Heart right ventricle (tissue), 16 donors: Measurements from ENCODE around the gene SYTL1. TPM values are rescaled to one million over a fixed set of nuclear protein-coding genes. Genes with fewer than 3 reads are reported as not detected.

Experiments
- ATAC-seq, 8 donors: fragments of 200-7000 bp; cut with Tn5 transposase; one replicate each; pipeline ENCODE4 v1.9.1; 2020; ENCODE audit warnings: mild to moderate bottlenecking in 8 of 8, moderate library complexity in 8 of 8, moderate number of reproducible peaks in 1 of 8
- DNase-seq, 2 donors: peaks; one replicate each; pipeline ENCODE4 v3.0.0-alpha.2; 2020
- H3K27ac ChIP-seq, 10 donors: fragments of 200-600 bp; sonication (generic) in 2 of 10; one replicate each; pipeline versions ENCODE4 v1.5.0 to v1.8.0; 2020 to 2022; ENCODE audit warnings: mild to moderate bottlenecking in 3 of 10
- H3K27me3 ChIP-seq, 7 donors: fragments of 200-600 bp; one replicate each; pipeline ENCODE4 v1.8.0; 2021 to 2022; ENCODE audit warnings: mild to moderate bottlenecking in 2 of 7
- H3K36me3 ChIP-seq, 9 donors: fragments of 200-600 bp; sonication (generic) in 1 of 9; one replicate each; pipeline versions ENCODE4 v1.5.0 to v1.8.0; 2020 to 2022; ENCODE audit warnings: mild to moderate bottlenecking in 2 of 9
- H3K4me1 ChIP-seq, 9 donors: fragments of 200-600 bp; sonication (generic) in 1 of 9; one replicate each; pipeline versions ENCODE4 v1.5.0 to v1.8.0; 2020 to 2022; ENCODE audit warnings: mild to moderate bottlenecking in 4 of 9
- H3K4me3 ChIP-seq, 10 donors: fragments of 200-600 bp; sonication (generic) in 2 of 10; one replicate each; pipeline versions ENCODE4 v1.5.0 to v1.8.0; 2020 to 2022; ENCODE audit warnings: mild to moderate bottlenecking in 7 of 10, moderate library complexity in 2 of 10
- H3K9me3 ChIP-seq, 11 donors: fragments of 200-600 bp in 10 of 11; sonication (generic) in 2 of 11; one replicate each; pipeline versions ENCODE4 v1.5.0 to v1.8.0; 2013 to 2022; ENCODE audit warnings: mild to moderate bottlenecking in 2 of 11, control low read depth in 1 of 11, moderate library complexity in 1 of 11
- WGBS, 2 donors: extraction: QIAGEN DNeasy Blood & Tissue Kit; methylation state at CpG; one replicate each; pipeline ENCODE4 v1.1.7; 2013; ENCODE audit warnings: inconsistent platforms in 1 of 2; 5-methylcytosine and 5-hydroxymethylcytosine counted together
- intact Hi-C, 10 donors: fragments of 100-400 bp; cut with DNase I; formaldehyde crosslinking; loops; one replicate each; pipeline versions ENCODE4 v1.11.1 to v1.14.2; 2022
- polyA plus RNA-seq, 2 donors: library from polyadenylated mRNA; stranded (reverse); fragments of 200-250 nt; gene quantifications; one replicate each; pipeline ENCODE4 v1.2.3, GENCODE V29; 2013
- total RNA-seq, 10 donors: library from RNA; stranded (reverse); fragmentation: NEBNext Ultra II Directional in 3 of 10; extraction: Animal tissue kit (Norgen Biotek cat#: 25700) in 3 of 10; gene quantifications; one replicate each; pipeline versions ENCODE4 v1.2.1 to v1.2.4, GENCODE V29; 2021 to 2023
- TF ChIP-seq, protein P1 (sequence below), 9 donors: fragments of 200-600 bp; sonication (generic) in 2 of 9; IDR thresholded peaks; one replicate each; pipeline versions ENCODE4 v1.5.0 to v1.8.0; 2021 to 2022; ENCODE audit warnings: antibody characterized with exemption in 9 of 9, mild to moderate bottlenecking in 5 of 9, moderate library complexity in 1 of 9
- donor health status: Arrhythmogenic right ventricular cardiomyopathy.
- donor health status: ischemic (EF 13 %, LVEDD 7.1; RV severe dilation, severe dysfunction).
- donor health status: healthy with polysubstance abuse.
- donor health status: DM: no; HTN: yes; CAD: no.
- donor health status: DM: no; HTN: no; CAD: no.
- donor health status: ischemic (EF 25% LVEDD 6.9; RV normal size, moderate dysfunction).
- donor health status: ischemic (EF 25% LVEDD 5.7; RV mildly dilated, moderate dysfunction).
- donor health status: healthy.
- donor health status: DM: yes; HTN: yes; CAD: no.
- donor health status: Ischemic cardiomyopathy.
- donor health status: ischemic (EF 35%, LVEDD 5.7; RV mildly dilated, moderate dysfunction).
- donor health status: nonischemic (EF 11% LVEDD 7.7; RV severe dilation, severe dysfunction).
- donor health status: DM: yes; HTN: yes; CAD: no.
- donor health status: PGD.
- donor health status: ischemic (EF 29% LVEDD 5.4; RV normal size, mild dysfunction).
- donor health status: nonischemic (EF 23%, LVEDD 6.1; RV moderate dilation, normal function).

The SYTL1 gene
- total and polyA plus RNA-seq, 12 donors = 0.30 to 4.3 (median 0.68) TPM

DNA sequence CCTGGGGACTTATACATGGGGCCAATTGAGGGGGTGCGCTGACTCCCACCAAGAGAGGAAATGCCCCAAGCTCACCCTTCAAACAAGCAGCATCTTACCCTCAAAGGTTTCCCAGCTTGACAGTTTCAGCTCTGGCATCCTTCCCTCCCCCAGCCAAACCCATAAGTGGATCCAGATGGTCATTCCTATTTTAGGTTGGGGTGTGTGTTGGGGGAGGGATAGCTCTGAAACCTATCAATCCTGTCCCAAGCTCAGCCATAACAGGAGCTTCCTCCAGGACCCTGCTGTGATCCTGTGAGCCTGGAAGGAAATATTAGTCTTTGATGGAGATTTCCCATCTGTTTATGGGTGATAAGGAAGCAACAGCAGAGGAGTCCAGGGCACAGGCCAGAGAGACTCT is 23.2 kb upstream of the SYTL1 start:
- intact Hi-C loops = no loop called here
- Histone ChIP-seq H3K36me3 (peaks cover 0 to under 1% (median 0%) of the 10 kb centered on the region in 9 donors), H3K4me3 (no peak overlapping the region), H3K9me3 (no peaks in the 10 kb centered on the region), H3K27me3 (no peaks in the 10 kb centered on the region), H3K27ac (no peak overlapping the region), H3K4me1 (peaks cover 0 to 24% (median 14%) of the 10 kb centered on the region in 9 donors)
- 59 to 65% methylated on average over 1 of the region's 1 CpG for WGBS, 2 donors
- TF ChIP-seq, protein P1, sequence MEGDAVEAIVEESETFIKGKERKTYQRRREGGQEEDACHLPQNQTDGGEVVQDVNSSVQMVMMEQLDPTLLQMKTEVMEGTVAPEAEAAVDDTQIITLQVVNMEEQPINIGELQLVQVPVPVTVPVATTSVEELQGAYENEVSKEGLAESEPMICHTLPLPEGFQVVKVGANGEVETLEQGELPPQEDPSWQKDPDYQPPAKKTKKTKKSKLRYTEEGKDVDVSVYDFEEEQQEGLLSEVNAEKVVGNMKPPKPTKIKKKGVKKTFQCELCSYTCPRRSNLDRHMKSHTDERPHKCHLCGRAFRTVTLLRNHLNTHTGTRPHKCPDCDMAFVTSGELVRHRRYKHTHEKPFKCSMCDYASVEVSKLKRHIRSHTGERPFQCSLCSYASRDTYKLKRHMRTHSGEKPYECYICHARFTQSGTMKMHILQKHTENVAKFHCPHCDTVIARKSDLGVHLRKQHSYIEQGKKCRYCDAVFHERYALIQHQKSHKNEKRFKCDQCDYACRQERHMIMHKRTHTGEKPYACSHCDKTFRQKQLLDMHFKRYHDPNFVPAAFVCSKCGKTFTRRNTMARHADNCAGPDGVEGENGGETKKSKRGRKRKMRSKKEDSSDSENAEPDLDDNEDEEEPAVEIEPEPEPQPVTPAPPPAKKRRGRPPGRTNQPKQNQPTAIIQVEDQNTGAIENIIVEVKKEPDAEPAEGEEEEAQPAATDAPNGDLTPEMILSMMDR (IDR thresholded peaks at IDR 0.05) = no peak
- DNase-seq (no peak), ATAC-seq (no peak)

DNA sequence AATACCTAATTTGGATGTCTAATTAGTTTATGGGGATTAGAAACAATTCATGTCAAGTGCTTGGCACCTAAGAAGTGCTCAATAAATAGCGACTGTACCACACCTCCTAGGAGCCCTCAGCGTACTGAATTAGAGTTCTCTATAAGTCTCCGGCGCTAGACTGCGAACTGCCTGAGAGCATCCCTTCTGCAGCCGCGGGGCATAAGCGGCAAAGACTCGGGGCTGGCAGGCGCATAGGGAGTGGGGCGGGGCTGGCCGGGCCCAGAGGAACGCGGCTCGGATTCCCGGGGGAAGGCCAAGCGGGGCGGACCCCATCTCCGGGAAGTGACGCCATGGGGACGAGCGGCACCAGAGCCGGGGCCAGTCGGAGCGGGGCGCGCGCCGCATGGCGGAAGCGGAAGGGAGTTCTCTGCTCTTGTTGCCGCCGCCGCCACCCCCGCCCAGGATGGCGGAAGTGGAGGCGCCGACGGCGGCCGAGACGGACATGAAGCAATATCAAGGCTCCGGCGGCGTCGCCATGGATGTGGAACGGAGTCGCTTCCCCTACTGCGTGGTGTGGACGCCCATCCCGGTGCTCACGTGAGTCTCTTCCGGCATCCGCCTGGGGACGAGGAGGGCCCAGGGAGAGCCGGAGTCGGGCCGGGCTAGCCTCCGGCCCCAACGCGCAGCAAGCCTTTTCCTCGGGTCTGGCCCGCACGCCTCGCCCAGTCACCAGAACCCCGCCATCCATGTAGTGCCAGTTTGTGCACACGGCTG is 19.8 kb upstream of the SYTL1 start, which contains the start of gene TMEM222:
TMEM222 (plus strand) TSS at position 351 of the 756 bp plus-strand sequence; CDS start at position 386, 35 bp downstream.
- Histone ChIP-seq H3K9me3 (no peaks in the 10 kb centered on the region), H3K27me3 (no peaks in the 10 kb centered on the region), H3K4me3 (peak within 1 kb of the TSS; percentile 68 to 97 (median 86)), H3K27ac (peak within 1 kb of the TSS; percentile 81 to 96 (median 92)), H3K36me3 (peaks cover 0 to 34% (median 8%) of the 10 kb centered on the region in 9 donors), H3K4me1 (peaks cover 5 to 57% (median 36%) of the 10 kb centered on the region in 9 donors)
- TF ChIP-seq, protein P1 (IDR thresholded peaks at IDR 0.05) = peak in 8 of 9 donors; percentile 6 to 44 (median 26)
- intact Hi-C loops = loop anchor here in 2 of 10 donors (5.0 kb wide), 2 partner anchors 45 to 75 kb away; partner anchors contain the start of gene MAP3K6 (in 2 of the 2)
- peak; percentile 98 to 100 (median 99) for ATAC-seq
- WGBS, 2 donors = 0 to 1% methylated on average over 67 of the region's 67 CpGs
- peak; percentile 97 to 98 for DNase-seq

GRCh38 chr1:27322569-27323240 is 19.1 kb upstream of the SYTL1 start:
- Histone ChIP-seq H3K27me3 (no peaks in the 10 kb centered on the region), H3K4me3 (peak overlapping the region; percentile 68 to 97 (median 86)), H3K36me3 (peaks cover 0 to 42% (median 8%) of the 10 kb centered on the region in 9 donors), H3K27ac (peak overlapping the region; percentile 81 to 96 (median 92)), H3K9me3 (no peaks in the 10 kb centered on the region), H3K4me1 (peaks cover 10 to 65% (median 43%) of the 10 kb centered on the region in 9 donors)
- intact Hi-C loops = loop anchor here in 2 of 10 donors (5.0 kb wide), 2 partner anchors 45 to 75 kb away; partner anchors contain the start of gene MAP3K6 (in 2 of the 2)
- ATAC-seq = no peak
- 10 to 12% methylated on average over 10 of the region's 10 CpGs for WGBS, 2 donors
- no peak for DNase-seq
- TF ChIP-seq, protein P1 (IDR thresholded peaks at IDR 0.05) = no peak

DNA sequence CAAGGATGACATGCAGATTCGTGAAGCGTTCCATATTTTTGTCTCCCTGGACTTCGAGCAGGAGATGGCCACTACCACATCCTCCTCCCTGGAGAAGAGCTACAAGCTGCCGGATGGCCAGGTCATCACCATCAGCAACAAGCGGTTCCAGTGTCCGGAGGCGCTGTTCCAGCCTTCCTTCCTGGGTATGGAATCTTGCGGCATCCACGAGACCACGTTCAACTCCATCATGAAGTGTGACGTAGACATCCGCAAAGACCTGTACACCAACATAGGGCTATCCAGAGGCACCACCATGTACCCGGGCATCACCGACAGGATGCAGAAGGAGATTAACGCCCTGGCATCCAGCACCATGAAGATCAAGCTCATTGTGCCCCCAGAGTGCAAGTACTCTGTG is 16.5 kb upstream of the SYTL1 start:
- H3K9me3 ChIP-seq = no peaks in the 10 kb centered on the region
- H3K36me3 ChIP-seq = peaks cover 0 to 65% (median 8%) of the 10 kb centered on the region in 9 donors
- TF ChIP-seq, protein P1 (IDR thresholded peaks at IDR 0.05) = no peak
- H3K27ac ChIP-seq = peak overlapping the region in 2 of 10 donors; percentile 40 to 64
- WGBS, 2 donors = 86 to 91% methylated on average over 15 of the region's 15 CpGs
- intact Hi-C loops = loop anchor here in 1 of 10 donors (5.0 kb wide), 1 partner anchor 37 kb away; no protein-coding TSS in a partner anchor
- H3K27me3 ChIP-seq = no peaks in the 10 kb centered on the region
- H3K4me3 ChIP-seq = no peak overlapping the region
- peaks cover 10 to 77% (median 52%) of the 10 kb centered on the region in 9 donors for H3K4me1 ChIP-seq
- ATAC-seq (no peak), DNase-seq (no peak)
